Fibroblast of skin of abdomen (primary cell): Measurements from ENCODE around the gene ZDHHC6.
"Not testable (repeated sequence)": the region's sequence is repeated elsewhere in the genome, so short reads cannot be mapped to it uniquely, and the experiment has no call there.

Experiments used
- DNase-seq: peaks from one replicate; pipeline ENCODE4 v3.0.0-alpha.2; 2013

ZDHHC6 gene

GRCh38 chr10:112390125-112390703 lies 56.5 kb downstream of the ZDHHC6 start:
- DNase-seq, result no peak

GRCh38 chr10:112389271-112389822 lies 57.4 kb downstream of the ZDHHC6 start:
- DNase-seq, result peak; percentile 23

- DNase-seq, result no peak
Measured at GRCh38 chr10:112388548-112388947, 58.2 kb downstream of the ZDHHC6 start.

- not testable (repeated sequence) for DNase-seq
Measured at GRCh38 chr10:112388056-112388455, 58.7 kb downstream of the ZDHHC6 start.

- no peak for DNase-seq
Measured at GRCh38 chr10:112385201-112385600, 61.5 kb downstream of the ZDHHC6 start.

- DNase-seq, result no peak
Measured at GRCh38 chr10:112384141-112384540, 62.6 kb downstream of the ZDHHC6 start.

- DNase-seq, result peak; percentile 17
Measured at GRCh38 chr10:112383325-112383724, 63.4 kb downstream of the ZDHHC6 start.

- no peak for DNase-seq
Measured at GRCh38 chr10:112382515-112383235, 64.0 kb downstream of the ZDHHC6 start.
